HG02798 (cell line): Measurements from ENCODE around the gene SHC3.
"Not testable (repeated sequence)": the region's sequence is repeated elsewhere in the genome, so short reads cannot be mapped to it uniquely, and the experiment has no call there.

Experiments
- ATAC-seq: cut with Tn5 transposase; IDR thresholded peaks from one replicate; pipeline ENCODE4 v1.9.1; 2021; ENCODE audit warnings: mild to moderate bottlenecking; ENCODE audit not compliant: unreplicated experiment, poor library complexity

The SHC3 gene, protein sequence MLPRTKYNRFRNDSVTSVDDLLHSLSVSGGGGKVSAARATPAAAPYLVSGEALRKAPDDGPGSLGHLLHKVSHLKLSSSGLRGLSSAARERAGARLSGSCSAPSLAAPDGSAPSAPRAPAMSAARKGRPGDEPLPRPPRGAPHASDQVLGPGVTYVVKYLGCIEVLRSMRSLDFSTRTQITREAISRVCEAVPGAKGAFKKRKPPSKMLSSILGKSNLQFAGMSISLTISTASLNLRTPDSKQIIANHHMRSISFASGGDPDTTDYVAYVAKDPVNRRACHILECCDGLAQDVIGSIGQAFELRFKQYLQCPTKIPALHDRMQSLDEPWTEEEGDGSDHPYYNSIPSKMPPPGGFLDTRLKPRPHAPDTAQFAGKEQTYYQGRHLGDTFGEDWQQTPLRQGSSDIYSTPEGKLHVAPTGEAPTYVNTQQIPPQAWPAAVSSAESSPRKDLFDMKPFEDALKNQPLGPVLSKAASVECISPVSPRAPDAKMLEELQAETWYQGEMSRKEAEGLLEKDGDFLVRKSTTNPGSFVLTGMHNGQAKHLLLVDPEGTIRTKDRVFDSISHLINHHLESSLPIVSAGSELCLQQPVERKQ

DNA sequence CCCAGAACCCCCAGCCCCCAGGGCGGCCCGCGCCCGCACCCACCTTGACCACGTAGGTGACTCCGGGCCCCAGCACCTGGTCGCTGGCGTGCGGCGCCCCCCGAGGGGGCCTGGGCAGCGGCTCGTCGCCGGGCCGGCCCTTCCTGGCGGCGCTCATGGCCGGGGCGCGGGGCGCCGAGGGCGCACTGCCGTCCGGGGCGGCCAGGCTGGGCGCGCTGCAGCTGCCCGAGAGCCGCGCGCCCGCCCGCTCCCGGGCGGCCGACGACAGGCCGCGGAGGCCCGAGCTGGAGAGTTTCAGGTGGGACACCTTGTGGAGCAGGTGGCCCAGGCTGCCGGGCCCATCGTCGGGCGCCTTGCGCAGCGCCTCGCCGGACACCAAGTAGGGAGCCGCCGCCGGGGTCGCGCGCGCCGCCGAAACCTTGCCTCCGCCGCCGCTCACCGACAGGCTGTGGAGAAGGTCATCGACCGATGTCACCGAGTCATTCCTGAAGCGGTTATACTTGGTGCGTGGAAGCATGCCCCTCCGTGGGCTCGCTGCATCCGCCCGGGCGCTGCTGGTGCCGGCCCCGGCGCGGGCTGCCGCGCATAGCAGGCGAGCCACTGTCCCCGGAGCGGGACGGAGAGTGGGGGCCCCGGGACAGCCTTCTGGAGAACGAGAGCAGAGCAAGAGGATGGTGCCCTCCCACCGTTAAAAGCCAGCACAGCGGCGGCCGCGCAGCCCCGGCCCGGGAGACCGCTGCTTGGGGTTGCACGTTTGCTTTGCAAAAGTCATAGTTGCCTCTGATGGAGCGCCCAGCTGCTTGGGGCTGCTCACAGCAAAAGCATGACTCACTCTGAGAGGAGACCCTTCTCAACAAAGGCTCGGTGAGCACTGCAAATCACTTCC lies at the start of gene SHC3:
Gene SHC3, minus strand, starts transcription at position 875 of the 886 bp plus-strand sequence. Its CDS starts 358 bp downstream, at position 517.
- ATAC-seq = no peak

- ATAC-seq = no peak
These were observed 47.4 kb upstream of the SHC3 start for GRCh38 chr9:89225991-89226471.

DNA sequence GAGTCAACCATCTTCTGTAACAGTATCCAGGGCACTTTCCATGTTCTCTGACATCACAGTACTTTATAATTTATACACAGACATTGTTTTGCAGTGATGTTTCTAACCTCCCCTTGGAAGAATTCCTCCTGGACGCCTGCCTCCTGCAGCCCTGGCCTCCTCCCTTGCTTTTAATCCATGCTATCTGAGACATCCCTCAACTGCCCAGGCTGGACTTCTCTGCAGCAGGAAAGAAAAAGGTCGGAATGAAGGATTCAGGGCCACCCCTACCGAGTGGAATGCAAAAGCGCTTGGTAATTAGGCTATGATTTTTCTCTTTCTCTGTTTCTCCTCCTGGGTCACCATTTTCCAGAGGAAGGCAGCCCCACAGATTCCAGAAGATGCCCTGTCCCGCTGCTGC lies 47.0 kb upstream of the SHC3 start:
- ATAC-seq = no peak

GRCh38 chr9:89225036-89225435 lies 46.4 kb upstream of the SHC3 start:
- no peak for ATAC-seq

GRCh38 chr9:89224633-89225032 lies 46.0 kb upstream of the SHC3 start:
- no peak for ATAC-seq

DNA sequence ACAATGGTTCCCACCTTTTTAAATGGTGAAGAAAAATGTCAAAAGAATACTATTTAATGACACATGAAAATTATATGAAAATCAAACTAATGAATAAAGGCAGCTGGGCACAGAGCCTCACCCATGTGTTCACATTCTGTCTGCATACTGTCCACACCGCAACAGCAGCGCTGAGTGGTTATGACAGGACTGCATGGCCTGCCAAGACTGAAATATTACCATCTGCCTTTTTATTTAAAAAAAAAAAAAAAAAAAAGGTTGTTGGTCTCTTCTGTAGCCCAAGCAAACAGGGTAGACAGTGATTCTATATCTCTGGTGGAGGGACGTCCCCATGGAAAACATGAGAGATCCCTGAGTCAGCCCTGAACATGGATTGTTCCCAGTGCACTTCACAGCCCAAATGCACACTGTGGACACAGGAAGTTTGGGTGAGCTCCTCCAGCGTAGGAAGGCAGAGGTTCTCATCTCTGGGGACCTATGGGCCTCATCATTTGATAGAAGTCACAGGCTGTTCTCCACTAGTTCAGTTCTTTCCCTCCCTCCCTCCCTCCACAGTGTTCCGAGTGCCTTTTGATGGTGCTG lies 44.9 kb upstream of the SHC3 start:
- no peak for ATAC-seq

- peak; percentile 55 for ATAC-seq
These were observed 41.0 kb upstream of the SHC3 start for GRCh38 chr9:89219637-89220036.

- ATAC-seq = no peak
These were observed 39.7 kb upstream of the SHC3 start for GRCh38 chr9:89218040-89218928.

DNA sequence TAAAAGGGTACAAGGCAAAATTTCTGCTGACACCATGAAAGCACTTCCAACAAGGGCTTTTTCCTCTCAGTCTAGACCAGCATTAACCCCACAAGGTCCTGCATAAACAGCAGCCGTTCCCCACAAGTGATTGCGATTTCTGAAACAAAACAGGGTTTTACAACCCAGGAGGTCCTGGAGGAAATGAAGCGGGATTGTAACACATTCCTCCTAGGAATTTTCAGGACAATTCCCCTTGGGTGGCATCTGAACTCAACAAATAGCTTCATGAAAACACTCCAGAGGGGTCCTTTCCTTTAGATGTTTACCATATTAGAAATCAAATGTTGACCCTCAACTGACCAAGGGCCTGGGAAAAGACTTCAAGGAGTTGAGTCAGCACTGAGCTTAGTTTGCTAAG lies 36.7 kb upstream of the SHC3 start:
- no peak for ATAC-seq

GRCh38 chr9:89213396-89213880 lies 34.8 kb upstream of the SHC3 start:
- ATAC-seq = no peak

GRCh38 chr9:89212171-89212570 lies 33.6 kb upstream of the SHC3 start:
- ATAC-seq = no peak

DNA sequence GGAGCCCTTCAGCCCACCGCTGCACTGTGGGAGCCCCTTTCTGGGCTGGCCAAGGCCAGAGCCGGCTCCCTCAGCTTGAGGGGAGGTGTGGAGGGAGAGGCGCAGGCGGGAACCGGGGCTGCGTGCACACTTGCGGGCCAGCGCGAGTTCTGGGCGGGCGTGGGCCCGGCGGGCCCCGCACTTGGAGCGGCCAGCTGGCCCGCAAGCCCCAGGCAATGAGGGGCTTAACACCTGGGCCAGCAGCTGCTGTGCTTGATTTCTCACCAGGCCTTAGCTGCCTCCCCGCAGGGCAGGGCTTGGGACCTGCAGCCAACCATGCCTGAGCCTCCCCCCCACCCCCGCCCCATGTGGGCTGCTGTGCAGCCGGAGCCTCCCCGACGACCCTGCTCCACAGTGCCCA lies 30.7 kb upstream of the SHC3 start:
- not testable (repeated sequence) for ATAC-seq

- no peak for ATAC-seq
These were observed 28.4 kb upstream of the SHC3 start for GRCh38 chr9:89207026-89207425.

- ATAC-seq = no peak
These were observed 26.2 kb upstream of the SHC3 start for GRCh38 chr9:89204801-89205200.

DNA sequence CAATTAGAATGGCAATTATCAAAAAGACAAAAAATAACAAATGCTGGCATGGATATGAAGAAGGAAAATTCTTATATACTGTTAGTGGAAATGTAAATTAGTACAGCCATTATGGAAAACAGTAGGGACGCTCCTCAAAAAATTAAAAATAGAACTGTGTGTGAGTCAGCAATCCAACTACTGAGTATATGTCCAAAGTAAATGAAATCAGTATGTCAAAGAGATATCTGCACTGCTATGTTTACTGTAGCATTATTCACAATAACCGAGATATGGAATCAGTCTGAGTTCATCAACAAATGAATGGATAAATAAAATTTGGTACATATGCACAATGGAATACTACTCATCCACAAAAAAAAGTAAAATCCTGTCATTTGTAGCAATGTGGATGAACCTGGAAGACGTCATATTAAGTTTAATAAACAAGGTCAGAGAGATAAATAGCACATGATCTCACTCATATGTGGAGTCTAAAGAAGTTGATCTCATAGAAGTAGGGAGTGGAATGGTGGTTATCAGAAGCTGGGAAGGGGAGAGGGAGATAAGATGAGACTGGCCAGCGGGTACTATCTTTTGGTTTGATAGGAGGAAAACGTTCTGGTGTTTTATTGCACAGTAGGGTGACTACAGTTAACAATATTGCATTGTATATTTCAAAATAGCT lies 16.6 kb upstream of the SHC3 start:
- ATAC-seq = no peak

GRCh38 chr9:89194421-89195130 lies 16.0 kb upstream of the SHC3 start:
- no peak for ATAC-seq

- no peak for ATAC-seq
These were observed 12.4 kb upstream of the SHC3 start for GRCh38 chr9:89191004-89191403.

DNA sequence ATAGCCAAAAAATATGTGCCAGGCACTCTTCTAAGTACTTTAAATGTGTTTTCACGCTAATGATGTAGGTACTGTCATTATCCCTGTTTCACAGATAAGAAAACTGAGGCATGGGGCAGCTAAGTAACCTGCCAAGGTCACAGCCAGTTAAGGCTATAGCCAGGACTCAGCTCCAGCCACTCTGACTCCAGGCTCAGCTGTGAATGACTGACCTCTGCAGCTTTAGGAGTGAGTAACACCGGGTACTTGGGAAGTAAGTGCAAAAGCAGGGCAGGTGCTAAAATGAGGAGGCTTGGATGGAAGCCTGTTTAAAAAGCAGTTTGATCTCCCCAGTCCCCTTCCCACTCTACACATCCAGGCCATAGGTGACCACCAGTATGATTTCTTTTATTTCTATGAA lies 10.6 kb upstream of the SHC3 start:
- ATAC-seq = no peak
